MCF 10A (cell line): ENCODE results near the gene TRAPPC2. TPM values are rescaled to one million over a fixed set of nuclear protein-coding genes. Genes with fewer than 3 reads are reported as not detected.
A peak's percentile ranks its signal among the peaks of the same experiment; 100 is the strongest.

Experiments used
- BruUV-seq: library from RNA; stranded (reverse); fragments of 400-500 nt; replicated peaks from 2 replicates; lab custom pipeline; 2021; lab: Mats Ljungman, UMichigan
- CTCF ChIA-PET: fragments of 300-600 bp; sonication (Branson Sonifier 250); formaldehyde crosslinking; extraction: SDS; loops from one replicate; lab custom pipeline; 2021; ENCODE audit warnings: antibody characterized with exemption, inconsistent platforms; lab: Yijun Ruan, JAX
- POLR2A ChIA-PET: fragments of 300-600, 350-650 bp; sonication (Branson Sonifier 250); formaldehyde crosslinking; extraction: SDS; loops from one replicate; lab custom pipeline; 2020; ENCODE audit warnings: antibody characterized with exemption, inconsistent platforms; lab: Yijun Ruan, JAX
- DNase-seq: peaks from one replicate; pipeline ENCODE4 v3.0.0-alpha.2; 2018; ENCODE audit not compliant: unreplicated experiment
- H3K27ac Mint-ChIP-seq: one replicate; pipeline ENCODE4 v1.8.0; 2022; ENCODE audit warnings: mild to moderate bottlenecking, low read depth, mixed read lengths; ENCODE audit not compliant: unreplicated experiment
- H3K27me3 Mint-ChIP-seq: one replicate; pipeline ENCODE4 v1.8.0; 2022; ENCODE audit warnings: mixed read lengths; ENCODE audit not compliant: insufficient read depth, unreplicated experiment
- H3K36me3 Mint-ChIP-seq: one replicate; pipeline ENCODE4 v1.8.0; 2022; ENCODE audit warnings: mild to moderate bottlenecking, moderate library complexity, mixed read lengths; ENCODE audit not compliant: insufficient read depth, unreplicated experiment
- H3K4me1 Mint-ChIP-seq: one replicate; pipeline ENCODE4 v1.8.0; 2022; ENCODE audit warnings: mixed read lengths; ENCODE audit not compliant: insufficient read depth, unreplicated experiment
- H3K4me3 Mint-ChIP-seq: one replicate; pipeline ENCODE4 v1.8.0; 2022; ENCODE audit warnings: mild to moderate bottlenecking, moderate library complexity, mixed read lengths; ENCODE audit not compliant: unreplicated experiment
- H3K9me3 Mint-ChIP-seq: one replicate; pipeline ENCODE4 v1.8.0; 2022; ENCODE audit warnings: mixed read lengths; ENCODE audit not compliant: unreplicated experiment
- CTCF ChIP-seq: fragments of 200-600 bp; IDR thresholded peaks from one replicate; pipeline ENCODE4 v1.8.0; 2022; ENCODE audit warnings: antibody characterized with exemption, mild to moderate bottlenecking; ENCODE audit not compliant: unreplicated experiment
- intact Hi-C: fragments of 100-400 bp; cut with micrococcal nuclease; formaldehyde crosslinking; loops from 2 replicates; pipeline ENCODE4 v1.14.1; 2022
- total RNA-seq: library from RNA; stranded (reverse); gene quantifications from 2 replicates; pipeline ENCODE4 v1.2.3, GENCODE V29; 2022

Gene TRAPPC2
- total RNA-seq, 1 experiment from 2014 or later = 21.7 TPM

GRCh38 chrX:13768939-13769338, 34.5 kb upstream of the TRAPPC2 start:
- TF ChIP-seq CTCF = no peak
- DNase-seq = no peak
- ChIA-PET POLR2A (interaction anchor here (0.7 to 1.2 kb wide), 2 partner anchors 33 to 245 kb away, joined by 3 read pairs; no protein-coding TSS in a partner anchor), CTCF (interaction anchor here (0.6 to 0.7 kb wide), 3 partner anchors 16 to 270 kb away, joined by 3 to 5 read pairs (median 3); no protein-coding TSS in a partner anchor)
- H3K36me3 Mint-ChIP-seq = peaks cover 82% of the 10 kb centered on the region
- H3K9me3 Mint-ChIP-seq = no peaks in the 10 kb centered on the region
- no peaks in the 10 kb centered on the region for H3K27me3 Mint-ChIP-seq
- H3K27ac Mint-ChIP-seq = no peak overlapping the region
- intact Hi-C loops = no loop called here
- BruUV-seq = no TSS peak
- no peak overlapping the region for H3K4me3 Mint-ChIP-seq
- no peaks in the 10 kb centered on the region for H3K4me1 Mint-ChIP-seq

- Mint-ChIP-seq H3K4me3 (no peak overlapping the region), H3K36me3 (peaks cover 88% of the 10 kb centered on the region), H3K27ac (no peak overlapping the region), H3K9me3 (no peaks in the 10 kb centered on the region), H3K27me3 (no peaks in the 10 kb centered on the region), H3K4me1 (no peaks in the 10 kb centered on the region)
- ChIA-PET POLR2A (no interaction called here), CTCF (interaction anchor here (0.6 kb wide), 2 partner anchors 245 to 1664 kb away, joined by 3 read pairs; no protein-coding TSS in a partner anchor)
- intact Hi-C loops = no loop called here
- BruUV-seq = no TSS peak
- DNase-seq = peak; percentile 17
- TF ChIP-seq CTCF = no peak
Measured at GRCh38 chrX:13764765-13765164, 30.3 kb upstream of the TRAPPC2 start.

- no peak for TF ChIP-seq CTCF
- Mint-ChIP-seq H3K4me3 (no peak overlapping the region), H3K36me3 (peaks cover 88% of the 10 kb centered on the region), H3K4me1 (no peaks in the 10 kb centered on the region), H3K9me3 (no peaks in the 10 kb centered on the region), H3K27me3 (no peaks in the 10 kb centered on the region), H3K27ac (no peak overlapping the region)
- ChIA-PET CTCF (interaction anchor here (0.6 kb wide), 1 partner anchor 1665 kb away, joined by 3 read pairs; no protein-coding TSS in a partner anchor), POLR2A (interaction anchor here (0.7 kb wide), 1 partner anchor 264 kb away, joined by 3 read pairs; no protein-coding TSS in a partner anchor)
- intact Hi-C loops = no loop called here
- DNase-seq = no peak
- no TSS peak for BruUV-seq
Measured at GRCh38 chrX:13764281-13764680, 29.9 kb upstream of the TRAPPC2 start.

GRCh38 chrX:13763489-13763888, 29.1 kb upstream of the TRAPPC2 start:
- ChIA-PET CTCF (interaction anchor here (0.7 to 2.3 kb wide), 3 partner anchors 12 to 268 kb away, joined by 3 to 9 read pairs (median 5); no protein-coding TSS in a partner anchor), POLR2A (interaction anchor here (0.6 to 0.9 kb wide), 2 partner anchors 13 to 131 kb away, joined by 3 to 4 read pairs; no protein-coding TSS in a partner anchor)
- DNase-seq = no peak
- no peaks in the 10 kb centered on the region for H3K4me1 Mint-ChIP-seq
- no peak overlapping the region for H3K27ac Mint-ChIP-seq
- intact Hi-C loops = no loop called here
- peaks cover 89% of the 10 kb centered on the region for H3K36me3 Mint-ChIP-seq
- H3K4me3 Mint-ChIP-seq = no peak overlapping the region
- no peaks in the 10 kb centered on the region for H3K27me3 Mint-ChIP-seq
- H3K9me3 Mint-ChIP-seq = no peaks in the 10 kb centered on the region
- no peak for TF ChIP-seq CTCF
- no TSS peak for BruUV-seq
